HG03097 (cell line): ENCODE data around the gene CEP85.
"Not testable (repeated sequence)": the region's sequence is repeated elsewhere in the genome, so short reads cannot be mapped to it uniquely, and the experiment has no call there.

Experiments
- ATAC-seq: cut with Tn5 transposase; IDR thresholded peaks from one replicate; pipeline ENCODE4 v1.9.1; 2021; ENCODE audit not compliant: unreplicated experiment, low FRiP score

The CEP85 gene

GRCh38 chr1:26287033-26287711 lies 53.2 kb downstream of the CEP85 start:
- peak; percentile 38 for ATAC-seq

GRCh38 chr1:26287811-26288210 lies 53.8 kb downstream of the CEP85 start:
- no peak for ATAC-seq

GRCh38 chr1:26288311-26288941 lies 54.4 kb downstream of the CEP85 start:
- ATAC-seq, result no peak

GRCh38 chr1:26289158-26290059 lies 55.4 kb downstream of the CEP85 start:
- no peak for ATAC-seq

- ATAC-seq, result no peak
These were observed 56.3 kb downstream of the CEP85 start for GRCh38 chr1:26290122-26290881.

GRCh38 chr1:26290882-26291261 lies 56.9 kb downstream of the CEP85 start:
- no peak for ATAC-seq

- no peak for ATAC-seq
These were observed 57.4 kb downstream of the CEP85 start for GRCh38 chr1:26291433-26291832.

- ATAC-seq, result no peak
These were observed 57.9 kb downstream of the CEP85 start for GRCh38 chr1:26291939-26292338.

- ATAC-seq, result not testable (repeated sequence)
These were observed 58.7 kb downstream of the CEP85 start for GRCh38 chr1:26292735-26293134.

- no peak for ATAC-seq
These were observed 60.0 kb downstream of the CEP85 start for GRCh38 chr1:26293911-26294463.

GRCh38 chr1:26295194-26296138 lies 61.5 kb downstream of the CEP85 start:
- ATAC-seq, result no peak

GRCh38 chr1:26296340-26297056 lies 62.5 kb downstream of the CEP85 start:
- no peak for ATAC-seq

GRCh38 chr1:26297057-26297790 lies 63.2 kb downstream of the CEP85 start:
- no peak for ATAC-seq

- ATAC-seq, result no peak
These were observed 63.8 kb downstream of the CEP85 start for GRCh38 chr1:26297791-26298124.

GRCh38 chr1:26300578-26301275 lies 66.7 kb downstream of the CEP85 start:
- no peak for ATAC-seq

GRCh38 chr1:26302733-26303405 lies 68.9 kb downstream of the CEP85 start:
- no peak for ATAC-seq

GRCh38 chr1:26305667-26306289 lies 71.8 kb downstream of the CEP85 start:
- ATAC-seq, result peak; percentile 10
